GM23248 (cell line): ENCODE measurements around the gene BASP1. TPM values are rescaled to one million over a fixed set of nuclear protein-coding genes. Genes with fewer than 3 reads are reported as not detected.

Experiments
- DNase-seq: peaks from one replicate; pipeline ENCODE4 v3.0.0-alpha.2; 2015
- H2AFZ ChIP-seq: fragments of 200-600 bp; sonication (generic); 2 replicates; pipeline ENCODE4 v1.6.1; 2016; ENCODE audit warnings: antibody characterized with exemption
- H3F3A ChIP-seq: fragments of 200-600 bp; sonication (generic); 2 replicates; pipeline ENCODE4 v1.6.1; 2016; ENCODE audit warnings: mild to moderate bottlenecking, antibody characterized with exemption, mixed run types; ENCODE audit not compliant: insufficient read depth
- H3K27ac ChIP-seq: fragments of 200-600 bp; sonication (generic); 2 replicates; pipeline ENCODE4 v1.5.1; 2016; ENCODE audit warnings: mild to moderate bottlenecking
- H3K27me3 ChIP-seq: fragments of 200-600 bp; sonication (generic); replicated peaks from 2 replicates; pipeline ENCODE4 v1.6.1; 2016; ENCODE audit warnings: mild to moderate bottlenecking; ENCODE audit not compliant: insufficient read depth
- H3K36me3 ChIP-seq: fragments of 200-600 bp; sonication (generic); 2 replicates; pipeline ENCODE4 v1.6.1; 2016; ENCODE audit warnings: low read depth, mild to moderate bottlenecking
- H3K4me1 ChIP-seq: fragments of 200-600 bp; sonication (generic); 2 replicates; pipeline ENCODE4 v1.6.1; 2016; ENCODE audit warnings: mild to moderate bottlenecking; ENCODE audit not compliant: insufficient read depth
- H3K4me2 ChIP-seq: fragments of 200-600 bp; sonication (generic); one replicate; pipeline ENCODE4 v1.6.1; 2016; ENCODE audit warnings: mild to moderate bottlenecking; ENCODE audit not compliant: unreplicated experiment
- H3K4me3 ChIP-seq: fragments of 200-600 bp; sonication (generic); 2 replicates; pipeline ENCODE4 v1.5.1; 2016; ENCODE audit warnings: mild to moderate bottlenecking
- H3K79me2 ChIP-seq: fragments of 200-600 bp; sonication (generic); 2 replicates; pipeline ENCODE4 v1.6.1; 2016; ENCODE audit warnings: mild to moderate bottlenecking; ENCODE audit not compliant: insufficient read depth
- H3K9ac ChIP-seq: fragments of 200-600 bp; sonication (generic); 2 replicates; pipeline ENCODE4 v1.6.1; 2016; ENCODE audit warnings: mild to moderate bottlenecking
- H3K9me2 ChIP-seq: fragments of 200-600 bp; sonication (generic); 2 replicates; pipeline ENCODE4 v1.6.1; 2016; ENCODE audit warnings: mixed run types, mild to moderate bottlenecking, moderate library complexity; ENCODE audit not compliant: insufficient read depth
- H3K9me3 ChIP-seq: fragments of 200-600 bp; sonication (generic); one replicate; pipeline ENCODE4 v1.6.1; 2017; ENCODE audit warnings: low read depth
- H4K20me1 ChIP-seq: fragments of 200-600 bp; sonication (generic); 2 replicates; pipeline ENCODE4 v1.6.0; 2016; ENCODE audit not compliant: insufficient read depth
- EZH2 ChIP-seq: fragments of 200-600 bp; sonication (generic); IDR thresholded peaks from 2 replicates; pipeline ENCODE4 v1.6.1; 2018; ENCODE audit warnings: antibody characterized with exemption, mild to moderate bottlenecking; ENCODE audit not compliant: insufficient read depth, poor library complexity, severe bottlenecking
- EZH2phosphoT487 ChIP-seq: fragments of 200-600 bp; sonication (generic); IDR thresholded peaks from 2 replicates; pipeline ENCODE4 v1.6.1; 2018; ENCODE audit warnings: antibody characterized with exemption, moderate library complexity, mild to moderate bottlenecking, low read depth; ENCODE audit not compliant: insufficient read depth
- WGBS, 2 experiments: methylation state at CpG; one replicate each; pipeline ENCODE4 v1.1.6; 2015 to 2017; ENCODE audit warnings: low lambda C conversion rate in 2 of 2, low coverage in 1 of 2; ENCODE audit errors: missing lambda C conversion rate in 2 of 2; 5-methylcytosine and 5-hydroxymethylcytosine counted together
- in situ Hi-C: fragments of 300-500 bp; cut with MboI; formaldehyde crosslinking; loops from 2 replicates; pipeline ENCODE4 v1.15.0; 2020
- polyA plus RNA-seq: library from polyadenylated mRNA; unstranded; fragments of >200 nt; fragmentation: Nextera tagmentation; extraction: Ambion mirVana; gene quantifications from 2 replicates; pipeline ENCODE4 v1.2.1, GENCODE V29; 2016
- total RNA-seq: library from RNA; depleted of rRNA; stranded (reverse); fragments of >200 nt; shearing (Covaris generic); gene quantifications from 2 replicates; pipeline ENCODE4 v1.2.3, GENCODE V29; 2014

The BASP1 gene
- total and polyA plus RNA-seq, 2 experiments from 2014 or later = 58.4 to 121 TPM

DNA sequence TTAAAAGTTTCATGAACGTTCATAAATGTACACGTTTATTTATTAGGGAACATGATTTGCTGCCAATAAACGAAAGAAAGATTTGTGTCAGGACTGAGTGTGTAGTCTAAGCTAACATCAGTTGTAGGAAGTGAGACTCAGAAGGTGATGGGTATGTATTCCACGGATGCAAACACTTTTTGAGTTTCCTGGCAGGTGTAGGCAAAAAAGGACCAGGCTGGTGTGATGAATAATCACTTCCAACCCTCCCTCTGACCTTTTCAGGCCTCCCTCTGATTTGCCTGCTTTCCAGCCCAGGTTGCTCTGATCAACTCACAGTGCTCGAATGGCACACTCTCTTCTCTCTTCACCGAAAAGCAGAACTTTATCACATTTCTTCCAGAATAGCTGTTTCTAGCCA, 51.8 kb downstream of the BASP1 start:
- Histone ChIP-seq H3F3A (peaks cover 25% of the 10 kb centered on the region; the same call in 1 of the 2 replicates), H3K4me3 (no peak overlapping the region), H3K9me3 (no peaks in the 10 kb centered on the region), H2AFZ (no peak overlapping the region), H3K9me2 (no peaks in the 10 kb centered on the region), H3K27ac (no peak overlapping the region), H3K79me2 (peaks cover 100% of the 10 kb centered on the region), H3K27me3 (no peaks in the 10 kb centered on the region), H4K20me1 (peaks cover 18% of the 10 kb centered on the region), H3K4me1 (peaks cover 6% of the 10 kb centered on the region), H3K9ac (no peak overlapping the region), H3K4me2 (no peak overlapping the region), H3K36me3 (0 out of 2 replicates have a peak, but pooled peaks cover 7% of the 10 kb centered on the region)
- TF ChIP-seq EZH2 (no peak), EZH2phosphoT487 (no peak)
- WGBS, 2 experiments = 49 to 51% methylated on average over 6 of the region's 6 CpGs
- DNase-seq = no peak
- in situ Hi-C loops = no loop called here

DNA sequence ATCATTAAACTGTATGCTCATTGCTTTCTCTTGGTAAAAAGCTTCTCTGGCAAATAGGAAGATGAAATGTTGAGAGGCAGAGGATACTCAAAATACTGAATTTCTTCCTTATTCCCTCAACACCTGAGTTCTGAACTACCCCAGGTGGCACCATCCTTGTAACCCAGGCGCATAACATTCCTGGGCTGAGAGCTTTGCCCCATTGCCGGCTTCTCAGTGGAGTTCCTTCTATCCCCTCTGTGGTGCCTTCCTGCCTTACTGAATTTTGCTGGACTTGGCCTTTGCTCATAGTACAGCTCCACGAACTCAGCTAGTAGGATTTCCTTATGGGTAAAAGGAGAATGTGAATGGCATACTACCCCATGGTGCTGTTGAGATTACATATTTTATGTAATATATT, 54.7 kb downstream of the BASP1 start:
- no peak for DNase-seq
- H3K9me2 ChIP-seq = no peaks in the 10 kb centered on the region
- no peak overlapping the region for H3K4me3 ChIP-seq
- H3K9ac ChIP-seq = no peak overlapping the region
- H3K9me3 ChIP-seq = no peaks in the 10 kb centered on the region
- TF ChIP-seq EZH2phosphoT487 (no peak), EZH2 (no peak)
- H3K36me3 ChIP-seq = peaks cover 20% of the 10 kb centered on the region; the same call in 1 of the 2 replicates
- no peak overlapping the region for H2AFZ ChIP-seq
- H3K27me3 ChIP-seq = no peaks in the 10 kb centered on the region
- in situ Hi-C loops = no loop called here
- H3K4me2 ChIP-seq = no peak overlapping the region
- H4K20me1 ChIP-seq = 0 out of 2 replicates have a peak, but pooled peaks cover 11% of the 10 kb centered on the region
- 86 to 89% methylated on average over 3 of the region's 3 CpGs for WGBS, 2 experiments
- H3K4me1 ChIP-seq = no peaks in the 10 kb centered on the region
- no peak overlapping the region for H3K27ac ChIP-seq
- peaks cover 96% of the 10 kb centered on the region for H3K79me2 ChIP-seq
- peaks cover 9% of the 10 kb centered on the region; the same call in 1 of the 2 replicates for H3F3A ChIP-seq

DNA sequence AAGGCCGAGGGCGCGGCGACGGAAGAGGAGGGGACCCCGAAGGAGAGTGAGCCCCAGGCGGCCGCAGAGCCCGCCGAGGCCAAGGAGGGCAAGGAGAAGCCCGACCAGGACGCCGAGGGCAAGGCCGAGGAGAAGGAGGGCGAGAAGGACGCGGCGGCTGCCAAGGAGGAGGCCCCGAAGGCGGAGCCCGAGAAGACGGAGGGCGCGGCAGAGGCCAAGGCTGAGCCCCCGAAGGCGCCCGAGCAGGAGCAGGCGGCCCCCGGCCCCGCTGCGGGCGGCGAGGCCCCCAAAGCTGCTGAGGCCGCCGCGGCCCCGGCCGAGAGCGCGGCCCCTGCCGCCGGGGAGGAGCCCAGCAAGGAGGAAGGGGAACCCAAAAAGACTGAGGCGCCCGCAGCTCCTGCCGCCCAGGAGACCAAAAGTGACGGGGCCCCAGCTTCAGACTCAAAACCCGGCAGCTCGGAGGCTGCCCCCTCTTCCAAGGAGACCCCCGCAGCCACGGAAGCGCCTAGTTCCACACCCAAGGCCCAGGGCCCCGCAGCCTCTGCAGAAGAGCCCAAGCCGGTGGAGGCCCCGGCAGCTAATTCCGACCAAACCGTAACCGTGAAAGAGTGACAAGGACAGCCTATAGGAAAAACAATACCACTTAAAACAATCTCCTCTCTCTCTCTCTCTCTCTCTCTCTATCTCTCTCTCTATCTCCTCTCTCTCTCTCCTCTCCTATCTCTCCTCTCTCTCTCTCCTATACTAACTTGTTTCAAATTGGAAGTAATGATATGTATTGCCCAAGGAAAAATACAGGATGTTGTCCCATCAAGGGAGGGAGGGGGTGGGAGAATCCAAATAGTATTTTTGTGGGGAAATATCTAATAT, 58.1 kb downstream of the BASP1 start:
- Histone ChIP-seq H3K4me1 (no peaks in the 10 kb centered on the region), H4K20me1 (0 out of 2 replicates have a peak, but pooled peaks cover 9% of the 10 kb centered on the region), H3K4me3 (no peak overlapping the region), H3K79me2 (peaks cover 70% of the 10 kb centered on the region), H3K27ac (no peak overlapping the region), H3K9ac (no peak overlapping the region), H3K36me3 (peaks cover 26% of the 10 kb centered on the region; the same call in 1 of the 2 replicates), H3F3A (peaks cover 33% of the 10 kb centered on the region; the same call in 1 of the 2 replicates), H3K9me3 (no peaks in the 10 kb centered on the region), H3K9me2 (no peaks in the 10 kb centered on the region; the same call in 1 of the 2 replicates), H3K4me2 (no peak overlapping the region), H3K27me3 (no peaks in the 10 kb centered on the region), H2AFZ (no peak overlapping the region)
- WGBS, 2 experiments = 98% methylated on average over 34 to 57 of the region's 57 CpGs
- TF ChIP-seq EZH2 (no peak), EZH2phosphoT487 (no peak)
- in situ Hi-C loops = no loop called here
- DNase-seq = no peak

DNA sequence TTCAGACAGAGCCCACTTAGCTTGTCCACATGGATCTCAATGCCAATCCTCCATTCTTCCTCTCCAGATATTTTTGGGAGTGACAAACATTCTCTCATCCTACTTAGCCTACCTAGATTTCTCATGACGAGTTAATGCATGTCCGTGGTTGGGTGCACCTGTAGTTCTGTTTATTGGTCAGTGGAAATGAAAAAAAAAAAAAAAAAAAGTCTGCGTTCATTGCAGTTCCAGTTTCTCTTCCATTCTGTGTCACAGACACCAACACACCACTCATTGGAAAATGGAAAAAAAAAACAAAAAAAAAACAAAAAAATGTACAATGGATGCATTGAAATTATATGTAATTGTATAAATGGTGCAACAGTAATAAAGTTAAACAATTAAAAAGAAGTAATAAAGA, 59.0 kb downstream of the BASP1 start:
- no peak overlapping the region for H2AFZ ChIP-seq
- H3K9me3 ChIP-seq = no peaks in the 10 kb centered on the region
- peaks cover 41% of the 10 kb centered on the region; the same call in 1 of the 2 replicates for H3F3A ChIP-seq
- no peak overlapping the region for H3K9ac ChIP-seq
- H3K79me2 ChIP-seq = peaks cover 60% of the 10 kb centered on the region
- no peaks in the 10 kb centered on the region for H3K27me3 ChIP-seq
- DNase-seq = no peak
- in situ Hi-C loops = no loop called here
- 94 to 96% methylated on average over 3 of the region's 3 CpGs for WGBS, 2 experiments
- no peak overlapping the region for H3K4me2 ChIP-seq
- no peak overlapping the region for H3K27ac ChIP-seq
- no peaks in the 10 kb centered on the region; the same call in 1 of the 2 replicates for H3K9me2 ChIP-seq
- peaks cover 23% of the 10 kb centered on the region; the same call in 1 of the 2 replicates for H3K36me3 ChIP-seq
- TF ChIP-seq EZH2 = no peak
- TF ChIP-seq EZH2phosphoT487 = no peak
- H4K20me1 ChIP-seq = 0 out of 2 replicates have a peak, but pooled peaks cover 9% of the 10 kb centered on the region
- H3K4me3 ChIP-seq = no peak overlapping the region
- no peaks in the 10 kb centered on the region for H3K4me1 ChIP-seq
